ENCODE measurements around the gene AHSG.

AHSG gene

GRCh38 chr3:186643493-186643892, 30.6 kb downstream of the AHSG start:
- no peak for DNase-seq

GRCh38 chr3:186644683-186645082, 31.8 kb downstream of the AHSG start:
- DNase-seq = no peak

DNA sequence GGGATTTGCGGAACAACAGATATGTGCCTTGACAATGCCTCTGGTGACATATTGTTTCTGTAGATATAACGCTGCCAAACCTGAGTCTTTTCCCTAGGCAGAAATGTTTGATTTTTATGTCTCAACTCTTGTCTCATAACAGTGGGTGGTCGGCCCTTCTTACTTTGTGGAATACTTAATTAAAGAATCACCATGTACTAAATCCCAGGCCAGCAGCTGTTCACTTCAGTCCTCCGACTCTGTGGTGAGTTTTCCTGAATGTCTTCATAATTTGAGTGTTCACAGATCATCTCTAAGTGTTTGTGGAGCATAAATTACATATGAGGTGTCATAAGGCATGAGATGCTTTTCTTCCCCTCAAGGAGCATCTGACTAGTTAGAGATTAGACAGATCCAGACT, 33.2 kb downstream of the AHSG start:
- DNase-seq = no peak

GRCh38 chr3:186646841-186647240, 34.0 kb downstream of the AHSG start:
- no peak for DNase-seq

DNA sequence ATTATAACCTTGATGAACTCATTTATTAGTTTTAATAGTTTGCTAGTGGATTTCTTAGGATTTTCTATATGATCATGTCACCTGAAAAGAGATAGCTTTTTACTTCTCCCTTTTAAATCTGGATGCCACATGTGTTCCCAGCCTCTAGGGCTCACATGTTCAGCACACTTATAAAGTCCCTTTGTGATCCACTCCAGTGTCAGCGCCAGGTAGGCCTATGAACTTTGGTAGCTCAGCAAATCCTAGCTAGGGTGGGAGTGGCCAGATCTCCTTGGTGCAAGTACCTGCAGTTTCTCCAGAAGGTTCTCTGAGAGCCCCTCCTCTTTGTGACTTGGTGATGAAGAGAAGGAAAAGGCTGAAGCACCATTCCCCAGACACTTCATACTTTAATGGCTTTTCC, 36.0 kb downstream of the AHSG start:
- DNase-seq = no peak

DNA sequence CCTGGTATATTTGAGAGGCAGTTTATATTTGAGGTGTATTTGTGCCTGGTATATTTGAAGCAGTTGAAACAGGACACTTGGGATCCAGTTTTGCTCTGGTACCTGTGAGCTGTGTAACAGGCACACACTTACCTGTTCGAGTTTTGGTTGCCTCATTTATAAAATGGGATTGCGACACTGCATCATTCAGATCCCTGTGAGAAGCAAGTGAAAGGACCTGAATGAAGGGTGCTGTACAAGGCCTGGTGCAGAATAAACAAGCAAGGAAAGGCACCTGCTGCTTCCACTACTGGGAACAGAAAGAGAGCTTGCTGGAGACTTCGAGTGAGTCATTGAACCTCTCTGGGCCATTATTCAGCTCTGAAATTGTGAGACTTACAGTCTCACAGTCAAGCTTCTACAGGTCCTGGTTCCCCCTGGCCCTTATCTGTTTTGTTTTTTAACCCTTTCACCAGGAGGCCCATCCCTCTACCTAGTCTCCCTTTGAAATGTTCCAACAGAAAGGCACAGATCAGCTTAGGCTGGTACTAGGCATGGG, 38.9 kb downstream of the AHSG start:
- DNase-seq = no peak

DNA sequence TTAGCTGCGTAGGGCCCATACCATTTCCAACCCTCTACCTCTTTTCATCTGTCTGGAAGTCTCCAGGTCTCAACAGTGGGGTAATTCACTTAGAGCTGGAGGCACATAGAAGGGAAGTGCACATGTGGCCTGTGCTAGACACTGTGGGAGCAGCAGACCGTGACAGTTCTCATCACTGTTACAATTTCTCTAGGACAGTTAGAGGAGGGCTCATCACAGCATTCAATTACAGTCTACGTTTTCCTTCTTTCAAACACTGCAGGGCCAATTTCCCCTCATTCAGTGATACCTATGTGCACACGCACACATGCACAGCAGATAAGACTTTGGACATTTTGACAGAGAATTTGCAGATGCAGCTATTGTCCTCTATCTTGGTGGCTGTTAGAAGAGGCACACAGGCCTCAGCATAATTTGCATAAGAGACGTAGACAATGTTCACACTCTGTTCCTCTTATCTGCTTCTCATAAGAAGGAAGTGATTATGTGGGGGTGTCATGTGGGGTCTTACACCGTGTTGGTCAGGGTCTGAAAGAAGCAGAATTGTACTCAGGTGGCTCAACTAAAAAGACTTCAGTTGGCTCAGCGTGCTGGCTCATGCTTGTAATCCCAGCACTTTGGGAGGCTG, 40.3 kb downstream of the AHSG start:
- no peak for DNase-seq

- no peak for DNase-seq
These were observed 41.1 kb downstream of the AHSG start for GRCh38 chr3:186653984-186654383.

- no peak for DNase-seq
These were observed 50.7 kb downstream of the AHSG start for GRCh38 chr3:186663361-186664118.

GRCh38 chr3:186664119-186664495, 51.2 kb downstream of the AHSG start:
- DNase-seq = no peak

GRCh38 chr3:186664506-186664905, 51.6 kb downstream of the AHSG start:
- no peak for DNase-seq

- no peak for DNase-seq
These were observed 52.8 kb downstream of the AHSG start, which contains the start of gene HRG for GRCh38 chr3:186665625-186666188. HRG (plus strand) TSS chr3:186666014; CDS start chr3:186666032, 18 bp downstream.

- no peak for DNase-seq
These were observed 55.6 kb downstream of the AHSG start for GRCh38 chr3:186668426-186668825.

- no peak for DNase-seq
These were observed 56.7 kb downstream of the AHSG start for GRCh38 chr3:186669378-186670084.

- DNase-seq = no peak
These were observed 57.3 kb downstream of the AHSG start for GRCh38 chr3:186670155-186670554.

Measured in NCI-H2029 (cell line).